ENCODE measurements around the gene COL9A3. TPM values are rescaled to one million over a fixed set of nuclear protein-coding genes. Genes with fewer than 3 reads are reported as not detected.
A peak's percentile ranks its signal among the peaks of the same experiment; 100 is the strongest.

COL9A3 gene
- total RNA-seq, 2 experiments from 2014 or later = not detected

DNA sequence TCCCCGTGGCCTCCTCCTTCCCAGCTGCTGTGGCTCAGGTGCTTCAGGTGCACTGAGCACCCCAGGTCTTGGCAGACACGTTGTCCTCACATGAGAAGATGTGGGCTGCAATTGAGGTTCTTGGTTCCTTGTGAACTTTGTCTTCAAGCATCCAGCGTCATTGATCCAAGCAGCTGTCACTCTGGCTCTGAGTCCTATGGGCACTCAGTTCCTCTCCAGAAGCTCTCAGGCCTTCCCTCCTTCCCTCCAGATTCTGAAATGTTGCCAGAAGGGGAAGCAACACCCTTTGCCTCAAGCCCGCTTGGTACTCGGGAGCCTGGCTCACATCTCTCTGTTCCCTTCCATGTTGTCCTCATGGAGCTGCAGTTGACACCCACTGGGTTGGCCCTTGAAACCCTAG is 29.0 kb upstream of the COL9A3 start:
- Mint-ChIP-seq H3K9me3 (no peaks in the 10 kb centered on the region), H3K27ac (no peak overlapping the region), H3K27me3 (no peaks in the 10 kb centered on the region), H3K4me1 (ENCODE audit: low read depth) (peaks cover 16% of the 10 kb centered on the region), H3K36me3 (ENCODE audit: low read depth) (no peaks in the 10 kb centered on the region), H3K4me3 (no peak overlapping the region)
- ChIA-PET CTCF (interaction anchor here (1.4 to 1.5 kb wide), 2 partner anchors 9 to 171 kb away, joined by 3 read pairs; no protein-coding TSS in a partner anchor), POLR2A (interaction anchor here (1.0 kb wide), 1 partner anchor 9 kb away, joined by 3 read pairs; no protein-coding TSS in a partner anchor)
- intact Hi-C loops (cut with micrococcal nuclease) = no loop called here
- no peak for DNase-seq
- ATAC-seq = no peak
- TF ChIP-seq CTCF (IDR thresholded peaks at IDR 0.05) = no peak

DNA sequence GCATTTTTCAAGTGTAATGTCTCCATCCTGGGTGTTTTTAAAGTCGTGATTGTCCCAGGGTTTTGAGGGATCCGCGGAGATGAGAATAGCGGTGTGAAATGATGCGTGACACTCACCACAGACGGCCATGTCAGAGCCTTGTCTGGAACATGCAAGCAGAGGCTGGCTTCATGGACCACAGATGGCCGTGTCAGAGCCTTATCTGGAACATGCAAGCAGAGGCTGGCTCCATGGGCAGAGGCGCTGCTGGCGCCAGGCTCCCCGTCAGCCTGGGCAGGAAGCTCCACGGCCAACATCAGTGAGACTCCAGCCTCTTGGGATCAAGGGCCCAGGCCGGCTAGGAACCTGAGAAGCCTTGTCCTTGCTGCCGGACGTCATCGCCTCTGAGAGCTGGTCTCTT is 28.2 kb upstream of the COL9A3 start:
- CTCF ChIA-PET = interaction anchor here (0.6 to 1.5 kb wide), 6 partner anchors 9 to 339 kb away, joined by 3 to 5 read pairs (median 3); no protein-coding TSS in a partner anchor
- H3K9me3 Mint-ChIP-seq = no peaks in the 10 kb centered on the region
- peaks cover 22% of the 10 kb centered on the region for H3K4me1 Mint-ChIP-seq (ENCODE audit: low read depth)
- H3K4me3 Mint-ChIP-seq = no peak overlapping the region
- POLR2A ChIA-PET = interaction anchor here (0.8 to 1.0 kb wide), 2 partner anchors 10 to 81 kb away, joined by 3 read pairs; no protein-coding TSS in a partner anchor
- TF ChIP-seq CTCF (IDR thresholded peaks at IDR 0.05) = no peak
- H3K27ac Mint-ChIP-seq = no peak overlapping the region
- H3K27me3 Mint-ChIP-seq = no peaks in the 10 kb centered on the region
- ATAC-seq = no peak
- no peak for DNase-seq
- no peaks in the 10 kb centered on the region for H3K36me3 Mint-ChIP-seq (ENCODE audit: low read depth)
- intact Hi-C loops (cut with micrococcal nuclease) = no loop called here

DNA sequence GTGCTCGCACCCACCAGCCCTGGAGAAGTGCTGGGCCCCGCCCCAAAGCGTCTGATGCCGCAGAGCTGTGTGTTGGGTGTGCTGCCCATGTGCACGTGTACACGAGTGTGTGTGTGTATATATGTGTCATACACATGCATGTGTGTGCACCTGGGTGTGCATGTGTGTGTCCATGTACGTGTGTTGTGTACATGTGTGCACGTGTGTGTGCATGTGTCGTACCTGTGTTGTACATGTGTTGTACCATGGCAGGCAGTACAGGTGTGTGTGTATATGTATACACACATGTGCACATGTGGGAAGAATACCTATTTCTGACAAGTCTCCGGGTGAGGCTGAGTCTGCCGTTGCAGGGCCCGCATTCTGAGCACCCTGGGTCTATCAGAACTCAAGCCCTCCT is 26.8 kb upstream of the COL9A3 start:
- no peak overlapping the region for H3K27ac Mint-ChIP-seq
- ChIA-PET CTCF (interaction anchor here (2.2 to 3.4 kb wide), 5 partner anchors 15 to 173 kb away, joined by 5 to 19 read pairs (median 12); partner anchors contain the start of gene SLCO4A1), POLR2A (interaction anchor here (1.6 kb wide), 1 partner anchor 146 kb away, joined by 4 read pairs; no protein-coding TSS in a partner anchor)
- no peak for TF ChIP-seq CTCF (IDR thresholded peaks at IDR 0.05)
- no peak overlapping the region for H3K4me3 Mint-ChIP-seq
- intact Hi-C loops (cut with micrococcal nuclease) = loop anchor here (5.0 to 10.0 kb wide), 2 partner anchors 135 to 288 kb away; no protein-coding TSS in a partner anchor
- H3K27me3 Mint-ChIP-seq = no peaks in the 10 kb centered on the region
- ATAC-seq (no peak), DNase-seq (no peak)
- H3K4me1 Mint-ChIP-seq (ENCODE audit: low read depth) = peaks cover 26% of the 10 kb centered on the region
- no peaks in the 10 kb centered on the region for H3K9me3 Mint-ChIP-seq
- H3K36me3 Mint-ChIP-seq (ENCODE audit: low read depth) = no peaks in the 10 kb centered on the region

- DNase-seq (peak; percentile 88), ATAC-seq (peak; percentile 25)
- ChIA-PET POLR2A (interaction anchor here (1.3 to 1.6 kb wide), 3 partner anchors 122 to 148 kb away, joined by 4 read pairs; no protein-coding TSS in a partner anchor), CTCF (interaction anchor here (0.6 to 3.4 kb wide), 39 partner anchors 9 to 555 kb away, joined by 3 to 19 read pairs (median 4); partner anchors contain the start of gene SLCO4A1)
- H3K4me3 Mint-ChIP-seq = no peak overlapping the region
- H3K27ac Mint-ChIP-seq = no peak overlapping the region
- no peaks in the 10 kb centered on the region for H3K36me3 Mint-ChIP-seq (ENCODE audit: low read depth)
- H3K27me3 Mint-ChIP-seq = no peaks in the 10 kb centered on the region
- peak; percentile 94 for TF ChIP-seq CTCF (IDR thresholded peaks at IDR 0.05)
- H3K4me1 Mint-ChIP-seq (ENCODE audit: low read depth) = peaks cover 28% of the 10 kb centered on the region
- intact Hi-C loops (cut with micrococcal nuclease) = loop anchor here (5.0 to 10.0 kb wide), 2 partner anchors 137 to 289 kb away; no protein-coding TSS in a partner anchor
- no peaks in the 10 kb centered on the region for H3K9me3 Mint-ChIP-seq
These were observed 25.3 kb upstream of the COL9A3 start for GRCh38 chr20:62791301-62792181.

Data from activated CD8-positive, alpha-beta T cell treated with anti-CD3 and anti-CD28 coated beads for 36 hours (primary cell).